Bone marrow (tissue), 2 donors: ENCODE measurements around the gene PSMD5.
A peak's percentile ranks its signal among the peaks of the same experiment; 100 is the strongest.
"Not testable (repeated sequence)": the region's sequence is repeated elsewhere in the genome, so short reads cannot be mapped to it uniquely, and the experiment has no call there.

ENCODE experiments used
- DNase-seq, 2 donors: peaks; one replicate each; lab custom pipeline; 2025; lab: John Stamatoyannopoulos, UW

PSMD5 gene

DNA sequence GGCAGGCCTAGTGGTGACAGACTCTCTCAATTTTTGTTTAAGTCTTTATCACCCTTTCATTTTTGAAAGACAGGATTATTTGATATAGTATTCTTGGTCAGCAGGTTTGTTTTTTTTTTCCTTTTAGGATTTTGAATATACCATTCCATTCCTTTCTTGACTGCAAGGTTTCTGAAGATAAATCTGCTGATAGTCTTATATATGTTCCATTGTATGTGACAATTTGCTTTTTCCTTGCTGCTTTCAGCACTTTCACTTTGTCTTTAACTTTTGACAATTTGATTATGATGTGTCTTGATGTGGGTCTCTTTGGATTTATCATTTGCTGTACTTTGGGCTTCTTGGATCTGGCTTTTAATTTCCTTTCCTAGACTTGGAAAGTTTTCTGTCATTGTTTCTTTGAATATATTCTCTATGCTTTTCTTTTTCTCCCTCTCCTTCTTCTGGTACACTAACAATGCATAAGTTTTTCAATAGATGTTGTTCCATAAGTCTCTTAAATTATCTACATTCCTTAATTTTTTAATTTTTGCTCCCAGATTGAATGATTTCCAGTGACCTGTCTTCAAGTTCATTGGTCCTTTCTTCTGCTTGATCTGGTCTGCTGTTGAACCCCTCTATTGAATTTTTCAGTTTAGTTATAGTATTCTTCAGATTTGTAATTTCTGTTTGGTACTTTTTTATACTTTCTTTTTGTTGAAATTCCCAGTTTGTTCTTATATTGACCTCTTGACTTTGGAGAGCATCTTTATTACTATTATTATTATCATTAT lies 34.9 kb downstream of the PSMD5 start:
- no peak for DNase-seq

DNA sequence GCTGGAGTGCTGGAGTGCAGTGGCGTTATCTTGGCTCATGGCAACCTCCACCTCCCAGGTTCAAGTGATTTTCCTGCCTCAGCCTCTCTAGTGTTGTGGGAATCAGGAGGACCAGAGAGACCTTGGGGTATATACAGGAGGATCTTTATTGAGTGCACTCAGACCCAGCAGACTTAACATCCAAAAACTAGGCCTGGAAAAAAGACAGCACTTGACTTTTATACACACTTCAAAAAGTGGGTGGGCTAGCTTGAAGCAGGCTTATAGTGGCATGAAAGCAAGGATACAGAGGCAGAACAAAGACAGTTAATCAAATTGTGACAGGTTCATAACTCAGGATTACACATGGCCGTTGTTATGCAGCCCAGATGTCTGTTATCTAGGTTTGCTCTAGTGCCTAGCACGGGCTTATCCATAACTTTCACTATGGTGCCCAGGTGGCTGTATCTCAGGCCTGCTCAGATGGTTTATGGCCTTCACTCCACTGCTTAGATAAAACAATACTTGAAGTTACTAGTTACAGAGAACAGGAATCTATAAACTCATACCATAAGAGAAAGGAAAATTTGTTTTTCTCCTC lies 37.8 kb downstream of the PSMD5 start:
- DNase-seq = not testable (repeated sequence)

GRCh38 chr9:120801441-120801840 lies 41.3 kb downstream of the PSMD5 start:
- no peak for DNase-seq

DNA sequence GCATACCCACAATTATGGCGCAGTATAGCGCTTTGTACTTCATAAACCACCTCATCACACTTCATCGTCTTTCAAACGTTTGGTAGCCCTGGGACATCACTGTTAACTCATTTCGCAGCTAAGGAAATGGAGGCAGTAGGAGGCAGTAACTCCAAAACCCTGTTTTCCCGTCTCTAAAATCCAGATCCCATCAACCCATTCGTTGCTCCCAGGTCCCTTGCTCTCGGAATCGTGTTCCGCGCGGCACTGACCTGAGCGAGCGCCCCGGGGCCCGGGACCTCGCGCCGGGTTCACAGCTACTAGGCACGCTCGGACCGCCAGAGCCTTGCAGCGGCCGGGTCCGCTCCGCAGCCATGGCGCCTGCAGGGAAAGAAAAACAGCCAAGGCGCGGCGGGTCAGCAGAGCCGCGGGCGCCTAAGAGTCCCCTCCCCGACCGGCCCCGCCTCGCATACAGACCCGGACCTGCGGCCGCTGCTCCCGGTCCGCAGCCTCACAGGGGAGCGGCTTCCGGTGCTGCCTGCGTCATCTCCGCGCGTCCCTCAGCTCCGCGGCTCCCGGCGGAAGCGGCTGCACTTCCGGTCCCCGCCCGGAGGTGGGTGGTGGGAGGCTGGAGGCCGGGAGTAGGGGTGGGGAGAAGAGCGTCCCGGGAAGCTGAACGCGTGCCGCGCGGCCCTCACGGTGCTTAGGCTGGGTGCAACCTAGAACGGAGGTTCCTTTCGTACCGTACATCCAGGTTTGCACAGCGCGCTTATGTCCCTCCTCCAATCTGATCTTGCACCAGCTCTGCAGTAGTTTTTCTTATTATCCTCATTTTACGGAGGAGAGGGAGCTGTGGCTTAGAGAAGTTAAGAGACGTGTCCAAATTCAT lies 49.6 kb downstream of the PSMD5 start, which contains the start of gene FBXW2:
FBXW2 (minus strand) TSS at position 519 of the 868 bp plus-strand sequence. CDS start 5,158 bp downstream, outside the sequence.
- peak; percentile 64 to 66 for DNase-seq

DNA sequence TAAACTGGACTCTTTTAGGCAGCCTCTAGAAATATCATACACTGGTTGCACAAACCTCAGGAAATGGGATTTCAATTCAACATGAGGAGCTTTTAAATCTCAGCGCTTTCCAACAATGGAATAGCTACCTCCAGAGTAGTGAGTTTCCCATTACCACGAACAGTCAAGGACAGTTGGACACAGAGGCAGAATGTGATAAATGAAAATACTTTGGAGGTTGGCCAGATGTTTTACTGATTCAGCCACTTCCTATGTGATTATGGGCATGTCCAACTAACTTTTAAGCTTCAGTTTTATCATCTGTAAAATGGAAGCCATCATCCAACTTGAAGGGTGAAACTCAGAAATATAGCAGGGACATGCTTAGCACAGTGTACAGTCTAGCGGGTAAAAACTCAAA lies 51.6 kb downstream of the PSMD5 start:
- no peak for DNase-seq

- no peak for DNase-seq
Measured at GRCh38 chr9:120787933-120788332, 54.8 kb downstream of the PSMD5 start.

DNA sequence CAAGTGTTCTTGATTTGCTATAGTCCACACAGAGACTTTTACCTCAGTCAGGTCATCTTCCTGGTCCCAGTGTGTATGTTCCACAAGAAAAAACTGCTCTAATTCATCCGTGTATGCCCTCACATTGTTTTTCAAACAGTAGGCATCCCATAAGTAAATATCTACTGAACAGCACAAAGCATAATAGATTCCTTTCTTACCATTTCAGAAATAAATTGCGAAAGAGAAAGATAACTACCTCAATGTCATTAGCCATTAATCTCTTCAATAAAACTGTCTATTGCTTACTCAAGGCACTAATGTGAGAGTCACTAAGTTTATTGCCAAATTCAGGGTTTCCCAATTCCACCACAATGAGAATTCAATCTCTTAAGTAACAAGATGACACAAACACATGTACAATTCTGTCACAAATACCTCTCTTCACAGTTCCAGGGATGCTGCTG lies 59.1 kb downstream of the PSMD5 start:
- no peak for DNase-seq

GRCh38 chr9:120781236-120781635 lies 61.5 kb downstream of the PSMD5 start:
- no peak for DNase-seq

- no peak for DNase-seq
Measured at GRCh38 chr9:120780367-120780766, 62.4 kb downstream of the PSMD5 start.

DNA sequence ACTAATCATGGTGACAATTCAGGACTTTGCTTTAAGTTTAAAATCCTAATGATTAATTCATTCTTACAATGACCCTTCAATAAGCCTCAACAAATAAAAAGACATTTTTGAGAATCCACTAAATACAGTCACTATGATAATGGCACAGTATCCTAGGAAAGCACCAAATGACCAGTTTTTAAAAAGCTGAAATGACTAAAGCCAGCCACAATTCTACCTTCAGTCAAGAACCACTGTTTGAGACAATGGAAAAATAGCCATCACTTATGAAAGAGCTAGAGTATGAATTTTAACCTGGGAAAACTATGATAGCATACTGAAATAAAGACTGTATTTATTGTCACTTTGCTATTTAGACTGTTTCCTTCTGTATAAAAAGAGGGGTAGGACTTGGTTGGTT lies 63.5 kb downstream of the PSMD5 start:
- no peak for DNase-seq

GRCh38 chr9:120778758-120779157 lies 64.0 kb downstream of the PSMD5 start:
- no peak for DNase-seq

DNA sequence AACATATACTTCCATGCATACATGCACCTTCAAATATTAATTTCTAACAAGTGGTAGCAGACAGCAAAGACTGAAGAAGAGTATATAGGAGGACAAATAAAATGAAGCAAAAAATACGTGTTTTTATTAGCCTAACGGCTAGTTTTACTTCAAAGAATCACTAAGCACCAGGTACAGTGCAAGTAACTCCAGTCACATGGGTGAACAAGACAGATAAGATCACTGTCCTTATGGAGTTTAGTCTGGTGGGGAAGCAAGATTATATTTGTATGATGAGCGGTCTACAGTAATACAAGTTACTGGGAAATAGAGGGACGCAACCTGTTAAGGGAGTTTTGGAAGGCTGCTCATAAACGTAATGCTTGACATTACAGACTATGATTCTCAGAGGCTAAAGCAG lies 65.5 kb downstream of the PSMD5 start:
- DNase-seq = no peak

GRCh38 chr9:120776788-120777187 lies 65.9 kb downstream of the PSMD5 start:
- DNase-seq = no peak

DNA sequence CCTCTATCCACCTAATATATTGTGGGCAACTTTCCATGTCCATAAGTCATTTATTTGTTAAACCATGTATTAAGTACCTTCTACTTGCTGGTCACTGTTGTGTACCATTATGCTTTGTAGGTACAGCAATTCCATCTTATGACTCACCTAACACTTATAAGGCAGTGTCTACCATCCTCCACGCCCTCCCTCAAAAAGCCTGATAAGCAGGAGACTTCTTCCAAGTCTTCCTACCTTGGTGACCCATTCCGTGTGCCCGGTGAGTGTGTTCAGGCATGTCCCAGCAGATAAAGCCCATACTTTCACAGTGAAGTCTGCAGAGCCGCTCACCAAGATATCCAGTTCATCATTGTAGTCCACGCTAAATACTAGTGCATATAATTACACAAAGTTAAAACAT lies 66.9 kb downstream of the PSMD5 start:
- no peak for DNase-seq

DNA sequence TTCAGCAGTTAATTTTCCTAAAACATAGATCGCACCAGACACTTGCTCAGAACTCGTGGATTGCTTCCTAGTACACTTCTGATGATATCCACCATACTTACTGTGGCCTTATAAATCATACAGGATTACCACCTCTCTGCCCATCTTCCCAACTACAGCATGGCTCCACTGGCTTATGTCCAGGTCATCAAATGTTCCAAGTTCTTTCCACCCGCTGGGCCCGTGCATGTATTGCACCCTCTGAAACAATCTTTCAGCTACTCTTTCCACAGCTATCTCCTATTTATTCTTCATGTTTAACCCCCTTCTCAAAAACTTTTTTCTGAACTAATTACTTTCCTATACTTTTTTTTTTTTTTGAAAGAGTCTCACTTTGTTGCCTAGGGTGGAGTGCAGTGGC lies 68.0 kb downstream of the PSMD5 start:
- no peak for DNase-seq

DNA sequence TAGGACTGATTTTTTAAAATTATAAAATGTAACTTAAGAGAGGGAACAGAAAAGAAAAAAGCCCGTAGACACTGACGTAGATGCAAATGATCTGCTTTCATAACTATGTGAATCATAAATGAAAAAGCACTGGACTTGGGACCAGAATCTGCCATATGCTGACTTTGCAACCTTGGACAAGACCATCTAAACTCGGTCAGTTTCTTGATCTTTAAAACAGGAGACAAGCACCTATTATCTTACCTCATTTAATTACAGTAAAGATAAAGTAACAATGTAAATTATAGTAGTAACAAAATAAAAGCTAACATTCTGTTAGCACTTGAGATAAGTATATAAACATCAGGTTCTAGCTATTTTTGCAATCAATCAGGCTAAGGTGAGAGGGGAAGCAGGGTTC lies 69.5 kb downstream of the PSMD5 start:
- DNase-seq = no peak

GRCh38 chr9:120770931-120771330 lies 71.8 kb downstream of the PSMD5 start:
- no peak for DNase-seq

- no peak for DNase-seq
Measured at GRCh38 chr9:120768886-120769285, 73.8 kb downstream of the PSMD5 start.

- no peak for DNase-seq
Measured at GRCh38 chr9:120768247-120768646, 74.5 kb downstream of the PSMD5 start.

- DNase-seq = no peak
Measured at GRCh38 chr9:120767451-120767850, 75.3 kb downstream of the PSMD5 start.
